Body of pancreas (tissue), 4 donors: ENCODE results near the gene SEC14L1.
"Not testable (repeated sequence)": the region's sequence is repeated elsewhere in the genome, so short reads cannot be mapped to it uniquely, and the experiment has no call there.

Experiments used
- CTCF ChIP-seq, 7 experiments: fragments of 450-650 bp in 4 of 7; fragments of 200-600 bp in 3 of 7; sonication (generic) in 3 of 7; IDR thresholded peaks; one replicate each; pipeline ENCODE4 v1.5.1; 2016 to 2019; ENCODE audit warnings: antibody characterized with exemption in 7 of 7
- POLR2A ChIP-seq, 3 donors: fragments of 450-650 bp; IDR thresholded peaks; one replicate each; pipeline ENCODE4 v1.6.1; 2016; ENCODE audit warnings: antibody characterized with exemption in 3 of 3, mild to moderate bottlenecking in 2 of 3

- TF ChIP-seq CTCF, POLR2A (IDR thresholded peaks at IDR 0.05): not testable (repeated sequence)
Observed at GRCh38 chr17:77152056-77152455, 11.3 kb downstream of the SEC14L1 start.
